NCI-H146 treated with DMSO at 0.1 percent for 48 hours (cell line): ENCODE results near the gene IMPG2.

Experiments
- DNase-seq: peaks from one replicate; lab custom pipeline; 2025; ENCODE audit not compliant: unreplicated experiment; lab: John Stamatoyannopoulos, UW

Gene IMPG2

GRCh38 chr3:101278727-101279126, 41.6 kb downstream of the IMPG2 start:
- no peak for DNase-seq

- no peak for DNase-seq
Measured at GRCh38 chr3:101273608-101274007, 46.8 kb downstream of the IMPG2 start.

GRCh38 chr3:101273156-101273555, 47.2 kb downstream of the IMPG2 start:
- no peak for DNase-seq

- peak; percentile 20 for DNase-seq
Measured at GRCh38 chr3:101271728-101272127, 48.6 kb downstream of the IMPG2 start.

GRCh38 chr3:101270149-101270548, 50.2 kb downstream of the IMPG2 start:
- DNase-seq = no peak

- DNase-seq = no peak
Measured at GRCh38 chr3:101268971-101269671, 51.3 kb downstream of the IMPG2 start.

DNA sequence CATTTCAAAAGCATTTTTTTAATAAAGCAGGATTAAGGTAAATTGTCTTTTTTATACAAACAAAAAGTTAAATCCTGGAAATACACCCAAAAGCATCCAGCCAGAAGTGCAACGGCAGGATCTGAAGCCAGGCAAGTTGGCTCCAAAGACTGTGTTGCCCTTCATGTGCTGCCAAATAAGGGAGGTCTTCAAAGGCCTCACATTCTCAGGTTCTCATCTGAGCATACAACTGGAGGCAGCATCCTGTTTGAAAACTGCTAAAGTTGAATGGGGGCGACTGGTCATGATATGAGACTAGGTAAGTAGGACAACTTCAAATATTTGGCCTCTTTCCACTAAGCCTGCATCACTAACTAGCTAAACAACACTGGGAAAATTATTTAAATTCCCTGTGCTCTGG, 52.2 kb downstream of the IMPG2 start:
- DNase-seq = no peak

- DNase-seq = no peak
Measured at GRCh38 chr3:101266566-101266965, 53.8 kb downstream of the IMPG2 start.

- no peak for DNase-seq
Measured at GRCh38 chr3:101266071-101266470, 54.3 kb downstream of the IMPG2 start.

DNA sequence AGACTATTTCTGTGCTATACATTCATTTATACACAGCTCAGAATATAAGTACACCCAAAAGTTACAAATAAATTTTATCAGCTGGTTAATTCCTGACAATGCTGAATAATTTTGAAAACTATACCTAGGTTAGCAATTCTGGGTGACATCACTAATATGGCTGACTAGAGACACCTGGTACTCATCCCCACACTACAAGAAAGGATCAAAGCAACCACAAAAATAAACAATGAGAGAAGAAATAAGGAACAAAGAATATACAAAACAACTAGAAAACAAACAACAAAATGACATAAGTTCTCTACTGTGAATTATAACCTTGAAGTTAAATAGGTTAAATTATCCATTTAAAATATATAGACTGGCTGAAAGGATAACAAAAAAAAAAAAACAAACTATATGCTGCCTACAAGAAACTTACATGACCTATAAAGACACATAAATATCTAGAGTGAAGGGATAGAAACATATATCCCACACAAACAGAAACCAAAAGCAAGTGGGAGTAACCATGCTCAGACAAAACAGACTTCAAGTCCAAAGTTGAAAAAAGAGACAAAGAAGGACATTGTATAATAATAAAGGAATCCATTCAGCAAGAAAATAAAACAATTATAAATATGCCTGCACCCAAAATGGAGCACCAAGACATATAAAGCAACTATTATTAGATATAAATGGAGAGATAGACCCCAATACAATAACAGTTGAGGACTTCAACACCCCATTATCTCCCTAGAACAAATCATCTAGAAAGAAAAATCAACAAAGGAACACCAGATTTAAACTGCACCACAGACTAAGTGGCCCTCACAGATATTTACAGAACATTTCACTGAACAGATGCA, 57.8 kb downstream of the IMPG2 start:
- no peak for DNase-seq

DNA sequence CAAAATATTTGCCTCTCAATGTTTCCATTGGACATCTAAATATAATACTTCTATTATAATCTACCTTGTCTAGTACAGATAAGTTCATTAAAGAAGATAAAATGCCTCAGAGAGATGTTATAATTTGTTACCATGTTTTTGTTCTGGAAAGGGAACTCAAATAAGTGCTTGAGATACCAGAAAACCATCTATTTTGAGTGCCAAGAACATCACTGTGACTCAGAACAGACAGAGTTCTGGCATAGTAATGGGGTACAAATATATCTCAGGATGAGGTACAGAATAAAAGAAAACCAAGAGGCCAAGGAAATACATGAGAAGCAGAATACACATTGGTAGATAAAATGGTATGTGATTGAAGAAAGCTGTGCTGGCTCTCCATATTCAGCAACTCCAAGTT, 58.9 kb downstream of the IMPG2 start:
- no peak for DNase-seq

GRCh38 chr3:101259485-101260341, 60.7 kb downstream of the IMPG2 start:
- no peak for DNase-seq

GRCh38 chr3:101256511-101256910, 63.9 kb downstream of the IMPG2 start:
- DNase-seq = no peak

GRCh38 chr3:101255441-101255840, 64.9 kb downstream of the IMPG2 start:
- no peak for DNase-seq

GRCh38 chr3:101253396-101253795, 67.0 kb downstream of the IMPG2 start:
- no peak for DNase-seq

- DNase-seq = no peak
Measured at GRCh38 chr3:101252945-101253344, 67.4 kb downstream of the IMPG2 start.

GRCh38 chr3:101252307-101252706, 68.1 kb downstream of the IMPG2 start:
- DNase-seq = no peak

- no peak for DNase-seq
Measured at GRCh38 chr3:101251441-101251840, 68.9 kb downstream of the IMPG2 start.

GRCh38 chr3:101249522-101249921, 70.9 kb downstream of the IMPG2 start:
- no peak for DNase-seq

GRCh38 chr3:101248736-101249135, 71.6 kb downstream of the IMPG2 start:
- DNase-seq = no peak

GRCh38 chr3:101244212-101244575, 76.2 kb downstream of the IMPG2 start:
- no peak for DNase-seq
